CD4-positive, alpha-beta T cell treated with Interleukin-2 at 100 ng/mL for 4 hours (primary cell): Measurements from ENCODE around the gene SEPTIN8.

ENCODE experiments used
- DNase-seq: peaks from one replicate; pipeline ENCODE4 v3.0.0-alpha.2; 2020; ENCODE audit warnings: low spot score

The SEPTIN8 gene

GRCh38 chr5:132764671-132765238, 12.3 kb downstream of the SEPTIN8 start:
- DNase-seq: no peak

GRCh38 chr5:132764051-132764450, 13.0 kb downstream of the SEPTIN8 start:
- DNase-seq: no peak

GRCh38 chr5:132763181-132764036, 13.6 kb downstream of the SEPTIN8 start:
- DNase-seq: no peak

GRCh38 chr5:132762246-132763000, 14.6 kb downstream of the SEPTIN8 start:
- no peak for DNase-seq

- DNase-seq: no peak
Measured at GRCh38 chr5:132761321-132762240, 15.5 kb downstream of the SEPTIN8 start.

- DNase-seq: no peak
Measured at GRCh38 chr5:132760601-132761317, 16.3 kb downstream of the SEPTIN8 start.

- no peak for DNase-seq
Measured at GRCh38 chr5:132760049-132760420, 17.0 kb downstream of the SEPTIN8 start.

- DNase-seq: no peak
Measured at GRCh38 chr5:132759114-132760048, 17.7 kb downstream of the SEPTIN8 start.

- DNase-seq: no peak
Measured at GRCh38 chr5:132758451-132758850, 18.6 kb downstream of the SEPTIN8 start.

GRCh38 chr5:132756542-132756941, 20.5 kb downstream of the SEPTIN8 start:
- no peak for DNase-seq

- no peak for DNase-seq
Measured at GRCh38 chr5:132754947-132755346, 22.1 kb downstream of the SEPTIN8 start.

- no peak for DNase-seq
Measured at GRCh38 chr5:132754111-132754510, 22.9 kb downstream of the SEPTIN8 start.

GRCh38 chr5:132753135-132753987, 23.7 kb downstream of the SEPTIN8 start:
- DNase-seq: no peak

GRCh38 chr5:132752581-132753125, 24.4 kb downstream of the SEPTIN8 start:
- no peak for DNase-seq

GRCh38 chr5:132751971-132752580, 25.0 kb downstream of the SEPTIN8 start:
- no peak for DNase-seq

- peak; percentile 18 for DNase-seq
Measured at GRCh38 chr5:132751444-132751843, 25.6 kb downstream of the SEPTIN8 start.

GRCh38 chr5:132750471-132751230, 26.4 kb downstream of the SEPTIN8 start:
- no peak for DNase-seq

GRCh38 chr5:132749506-132749905, 27.5 kb downstream of the SEPTIN8 start:
- no peak for DNase-seq
